Type B pancreatic cell (in vitro differentiated cells): ENCODE results near the gene MLN. TPM values are rescaled to one million over a fixed set of nuclear protein-coding genes. Genes with fewer than 3 reads are reported as not detected.

Experiments used
- DNase-seq: peaks from one replicate; pipeline ENCODE4 v3.0.0; 2021; ENCODE audit warnings: mixed read lengths; ENCODE audit not compliant: unreplicated experiment; ENCODE audit errors: extremely low spot score
- H3K27ac Mint-ChIP-seq: 2 replicates; pipeline ENCODE4 v1.8.0; 2021; ENCODE audit warnings: mild to moderate bottlenecking, mixed read lengths
- H3K27me3 Mint-ChIP-seq: 2 replicates; pipeline ENCODE4 v1.8.0; 2021; ENCODE audit warnings: mixed read lengths
- H3K36me3 Mint-ChIP-seq: 2 replicates; pipeline ENCODE4 v1.8.0; 2021; ENCODE audit warnings: mixed read lengths
- H3K4me1 Mint-ChIP-seq: one replicate; pipeline ENCODE4 v1.8.0; 2021; ENCODE audit warnings: mixed read lengths; ENCODE audit not compliant: unreplicated experiment
- H3K4me3 Mint-ChIP-seq: 2 replicates; pipeline ENCODE4 v1.8.0; 2021; ENCODE audit warnings: mild to moderate bottlenecking, mixed read lengths
- H3K9me3 Mint-ChIP-seq: 2 replicates; pipeline ENCODE4 v1.8.0; 2021; ENCODE audit warnings: mixed read lengths
- CTCF ChIP-seq: fragments of 200-600 bp; sonication (generic); conservative IDR thresholded peaks from 2 replicates; pipeline ENCODE4 v1.5.0; 2021; ENCODE audit warnings: antibody characterized with exemption, mild to moderate bottlenecking
- total RNA-seq: library from RNA; stranded (reverse); gene quantifications from 2 replicates; pipeline ENCODE4 v1.2.1, GENCODE V29; 2021; ENCODE audit warnings: low replicate concordance

MLN gene
- total RNA-seq, 1 donor from 2014 or later: 0.65 TPM

GRCh38 chr6:33766921-33767907 lies 36.6 kb downstream of the MLN start:
- no peak overlapping the region for H3K27ac Mint-ChIP-seq
- TF ChIP-seq CTCF: no peak
- H3K27me3 Mint-ChIP-seq: peaks cover 5% of the 10 kb centered on the region

GRCh38 chr6:33765368-33765767 lies 38.4 kb downstream of the MLN start:
- no peak for TF ChIP-seq CTCF
- H3K27me3 Mint-ChIP-seq: peaks cover 5% of the 10 kb centered on the region
- no peak overlapping the region for H3K27ac Mint-ChIP-seq
- H3K36me3 Mint-ChIP-seq: no peaks in the 10 kb centered on the region
- H3K9me3 Mint-ChIP-seq: no peaks in the 10 kb centered on the region
- peaks cover 23% of the 10 kb centered on the region for H3K4me1 Mint-ChIP-seq
- DNase-seq: no peak
- H3K4me3 Mint-ChIP-seq: no peak overlapping the region

More at GRCh38 chr6:33766921-33767907, 36.6 kb downstream of the MLN start:
- Mint-ChIP-seq H3K9me3 (no peaks in the 10 kb centered on the region), H3K36me3 (no peaks in the 10 kb centered on the region), H3K4me3 (no peak overlapping the region), H3K4me1 (peaks cover 26% of the 10 kb centered on the region)
- DNase-seq: no peak

- TF ChIP-seq CTCF: no peak
- H3K9me3 Mint-ChIP-seq: no peaks in the 10 kb centered on the region
- peaks cover 5% of the 10 kb centered on the region for H3K27me3 Mint-ChIP-seq
- DNase-seq: no peak
- H3K4me1 Mint-ChIP-seq: peaks cover 18% of the 10 kb centered on the region
- H3K36me3 Mint-ChIP-seq: no peaks in the 10 kb centered on the region
- H3K4me3 Mint-ChIP-seq: no peak overlapping the region
- no peak overlapping the region for H3K27ac Mint-ChIP-seq
These were observed 39.8 kb downstream of the MLN start for GRCh38 chr6:33764036-33764435.

- no peak for DNase-seq
- Mint-ChIP-seq H3K36me3 (no peaks in the 10 kb centered on the region), H3K27ac (no peak overlapping the region), H3K27me3 (peaks cover 2% of the 10 kb centered on the region), H3K9me3 (no peaks in the 10 kb centered on the region), H3K4me1 (peaks cover 15% of the 10 kb centered on the region), H3K4me3 (no peak overlapping the region)
- no peak for TF ChIP-seq CTCF
These were observed 40.3 kb downstream of the MLN start for GRCh38 chr6:33763483-33763882.

GRCh38 chr6:33762713-33763112 lies 41.1 kb downstream of the MLN start:
- no peaks in the 10 kb centered on the region for H3K36me3 Mint-ChIP-seq
- DNase-seq: no peak
- H3K9me3 Mint-ChIP-seq: no peaks in the 10 kb centered on the region
- no peaks in the 10 kb centered on the region for H3K27me3 Mint-ChIP-seq
- no peak overlapping the region for H3K4me3 Mint-ChIP-seq
- H3K27ac Mint-ChIP-seq: no peak overlapping the region
- peaks cover 13% of the 10 kb centered on the region for H3K4me1 Mint-ChIP-seq
- TF ChIP-seq CTCF: no peak
